Type B pancreatic cell (in vitro differentiated cells): ENCODE measurements around the gene TRIM44. TPM values are rescaled to one million over a fixed set of nuclear protein-coding genes. Genes with fewer than 3 reads are reported as not detected.

Source experiments
- DNase-seq: peaks from one replicate; pipeline ENCODE4 v3.0.0; 2021; ENCODE audit warnings: mixed read lengths; ENCODE audit not compliant: unreplicated experiment; ENCODE audit errors: extremely low spot score
- H3K27ac Mint-ChIP-seq: 2 replicates; pipeline ENCODE4 v1.8.0; 2021; ENCODE audit warnings: mild to moderate bottlenecking, mixed read lengths
- H3K27me3 Mint-ChIP-seq: 2 replicates; pipeline ENCODE4 v1.8.0; 2021; ENCODE audit warnings: mixed read lengths
- H3K36me3 Mint-ChIP-seq: 2 replicates; pipeline ENCODE4 v1.8.0; 2021; ENCODE audit warnings: mixed read lengths
- H3K4me1 Mint-ChIP-seq: one replicate; pipeline ENCODE4 v1.8.0; 2021; ENCODE audit warnings: mixed read lengths; ENCODE audit not compliant: unreplicated experiment
- H3K4me3 Mint-ChIP-seq: 2 replicates; pipeline ENCODE4 v1.8.0; 2021; ENCODE audit warnings: mild to moderate bottlenecking, mixed read lengths
- H3K9me3 Mint-ChIP-seq: 2 replicates; pipeline ENCODE4 v1.8.0; 2021; ENCODE audit warnings: mixed read lengths
- CTCF ChIP-seq: fragments of 200-600 bp; sonication (generic); conservative IDR thresholded peaks from 2 replicates; pipeline ENCODE4 v1.5.0; 2021; ENCODE audit warnings: antibody characterized with exemption, mild to moderate bottlenecking
- total RNA-seq: library from RNA; stranded (reverse); gene quantifications from 2 replicates; pipeline ENCODE4 v1.2.1, GENCODE V29; 2021; ENCODE audit warnings: low replicate concordance

Gene TRIM44
- total RNA-seq, 1 donor from 2014 or later: 70.6 TPM

DNA sequence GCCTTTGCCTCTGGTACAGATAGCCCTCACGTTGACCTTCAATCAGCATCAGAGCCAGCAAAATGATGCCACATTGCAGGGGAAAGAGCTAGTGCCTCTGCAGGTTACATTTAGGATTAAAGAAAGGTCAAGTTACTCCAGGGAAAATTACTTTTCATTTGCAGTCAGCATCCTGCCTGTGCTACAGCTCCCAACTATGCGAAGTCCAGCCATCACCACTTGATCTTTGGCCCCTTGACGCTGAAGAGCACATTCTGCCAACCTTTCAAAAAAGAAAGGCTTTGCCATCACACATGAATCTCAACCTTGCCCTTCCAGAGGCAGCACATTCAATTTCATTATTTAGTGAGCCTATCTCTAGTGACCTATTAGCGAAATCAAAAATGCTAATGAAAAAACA, 33.1 kb upstream of the TRIM44 start:
- no peak overlapping the region for H3K27ac Mint-ChIP-seq
- H3K36me3 Mint-ChIP-seq: no peaks in the 10 kb centered on the region
- no peaks in the 10 kb centered on the region for H3K27me3 Mint-ChIP-seq
- no peak for DNase-seq
- H3K9me3 Mint-ChIP-seq: no peaks in the 10 kb centered on the region
- H3K4me1 Mint-ChIP-seq: peaks cover 35% of the 10 kb centered on the region
- H3K4me3 Mint-ChIP-seq: no peak overlapping the region
- no peak for TF ChIP-seq CTCF

- Mint-ChIP-seq H3K27ac (no peak overlapping the region), H3K36me3 (no peaks in the 10 kb centered on the region), H3K4me3 (no peak overlapping the region), H3K27me3 (no peaks in the 10 kb centered on the region), H3K4me1 (peaks cover 35% of the 10 kb centered on the region), H3K9me3 (no peaks in the 10 kb centered on the region)
- TF ChIP-seq CTCF: no peak
- DNase-seq: no peak
Observed at GRCh38 chr11:35629914-35630313, 32.7 kb upstream of the TRIM44 start.

DNA sequence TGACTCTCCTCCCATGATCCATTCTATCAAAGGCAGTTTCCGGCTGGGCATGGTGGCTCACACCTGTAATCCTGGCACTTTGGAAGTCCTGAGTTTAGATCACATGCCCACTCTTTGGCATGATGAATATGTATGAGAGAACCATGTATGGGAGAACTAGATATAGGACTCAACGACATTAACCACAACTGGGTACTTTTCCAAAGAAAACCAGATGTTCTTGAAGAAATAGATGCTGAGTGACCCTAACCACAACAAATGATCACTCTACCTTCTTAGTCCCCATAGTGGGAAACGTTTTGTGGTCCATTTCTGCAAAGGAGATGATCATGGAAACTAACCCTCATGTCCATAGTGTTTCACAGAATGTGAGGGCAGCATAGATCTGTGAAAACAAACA, 30.7 kb upstream of the TRIM44 start:
- DNase-seq: no peak
- no peaks in the 10 kb centered on the region for H3K36me3 Mint-ChIP-seq
- H3K9me3 Mint-ChIP-seq: no peaks in the 10 kb centered on the region
- peaks cover 26% of the 10 kb centered on the region for H3K4me1 Mint-ChIP-seq
- no peak overlapping the region for H3K27ac Mint-ChIP-seq
- H3K4me3 Mint-ChIP-seq: no peak overlapping the region
- no peak for TF ChIP-seq CTCF
- H3K27me3 Mint-ChIP-seq: no peaks in the 10 kb centered on the region

- no peaks in the 10 kb centered on the region for H3K36me3 Mint-ChIP-seq
- no peak overlapping the region for H3K4me3 Mint-ChIP-seq
- DNase-seq: no peak
- no peak overlapping the region for H3K27ac Mint-ChIP-seq
- peaks cover 26% of the 10 kb centered on the region for H3K4me1 Mint-ChIP-seq
- no peaks in the 10 kb centered on the region for H3K27me3 Mint-ChIP-seq
- TF ChIP-seq CTCF: no peak
- H3K9me3 Mint-ChIP-seq: no peaks in the 10 kb centered on the region
Observed at GRCh38 chr11:35632301-35632700, 30.3 kb upstream of the TRIM44 start.

GRCh38 chr11:35633827-35634423, 28.6 kb upstream of the TRIM44 start:
- no peak for TF ChIP-seq CTCF
- DNase-seq: no peak
- H3K4me3 Mint-ChIP-seq: no peak overlapping the region
- H3K27ac Mint-ChIP-seq: no peak overlapping the region
- peaks cover 34% of the 10 kb centered on the region for H3K4me1 Mint-ChIP-seq
- H3K27me3 Mint-ChIP-seq: no peaks in the 10 kb centered on the region
- no peaks in the 10 kb centered on the region for H3K9me3 Mint-ChIP-seq
- H3K36me3 Mint-ChIP-seq: no peaks in the 10 kb centered on the region

DNA sequence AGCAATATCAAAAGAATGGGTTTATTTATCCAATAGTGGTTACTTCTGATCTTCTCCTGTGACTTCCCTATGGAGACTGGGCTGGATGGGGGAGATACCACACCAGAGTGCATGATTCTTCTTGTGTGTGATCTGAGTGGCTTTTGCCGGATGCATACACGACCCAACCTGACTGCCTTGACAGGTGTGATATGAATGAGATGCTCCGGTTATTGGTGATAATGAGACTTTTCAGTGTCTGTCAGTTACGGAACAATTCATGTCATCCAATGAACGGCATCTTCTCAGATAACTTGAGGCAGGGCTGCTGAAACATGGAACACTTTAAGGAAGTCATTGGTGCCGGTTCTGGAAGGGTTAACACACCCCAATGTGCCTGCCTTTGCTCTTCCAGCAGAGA, 26.6 kb upstream of the TRIM44 start:
- Mint-ChIP-seq H3K9me3 (no peaks in the 10 kb centered on the region), H3K36me3 (no peaks in the 10 kb centered on the region), H3K4me1 (peaks cover 24% of the 10 kb centered on the region), H3K27ac (no peak overlapping the region), H3K4me3 (no peak overlapping the region), H3K27me3 (no peaks in the 10 kb centered on the region)
- TF ChIP-seq CTCF: no peak
- DNase-seq: no peak
